H1 (cell line): ENCODE results near the gene TRIM38. TPM values are rescaled to one million over a fixed set of nuclear protein-coding genes. Genes with fewer than 3 reads are reported as not detected.

ENCODE experiments used
- CTCF ChIA-PET: fragments of 300-600 bp; sonication (Branson Sonifier 250); formaldehyde crosslinking; loops from one replicate; lab custom pipeline; 2021; ENCODE audit not compliant: partially characterized antibody; lab: Charles Lee
- POLR2A ChIA-PET: fragments of 300-600 bp; sonication (Branson Sonifier 250); formaldehyde crosslinking; loops from one replicate; lab custom pipeline; 2021; ENCODE audit warnings: inconsistent platforms; ENCODE audit not compliant: partially characterized antibody; lab: Charles Lee
- DNase-seq, 2 experiments: peaks; one replicate each; pipeline versions ENCODE4 v3.0.0 to v3.0.0-alpha.2; 2010 to 2022; ENCODE audit warnings: low spot score in 2 of 2, low read depth in 1 of 2, mixed read lengths in 1 of 2
- FAIRE-seq: peaks from 2 replicates; lab custom pipeline; 2011; peaks lifted over from hg19 to GRCh38; lab: Jason Lieb, UNC
- H2AFZ ChIP-seq: 2 replicates; pipeline ENCODE4 v1.8.1; 2012; ENCODE audit warnings: low read length, inconsistent platforms
- H2AK5ac ChIP-seq: 2 replicates; pipeline ENCODE4 v1.6.1; 2013; ENCODE audit warnings: low read depth, low read length
- H2BK120ac ChIP-seq: replicated peaks from 2 replicates; pipeline ENCODE3; 2013; ENCODE audit warnings: low read depth, low read length, inconsistent platforms
- H2BK12ac ChIP-seq: 2 replicates; pipeline ENCODE4 v1.6.1; 2013; ENCODE audit warnings: low read depth, low read length
- H2BK15ac ChIP-seq: 2 replicates; pipeline ENCODE4 v1.6.1; 2013; ENCODE audit warnings: low read length
- H2BK20ac ChIP-seq: 2 replicates; pipeline ENCODE4 v1.6.1; 2013; ENCODE audit warnings: low read length
- H2BK5ac ChIP-seq: 2 replicates; pipeline ENCODE4 v1.6.1; 2013; ENCODE audit warnings: low read depth, low read length
- H3K14ac ChIP-seq: 2 replicates; pipeline ENCODE4 v1.6.1; 2013; ENCODE audit warnings: inconsistent platforms; ENCODE audit not compliant: insufficient read length
- H3K18ac ChIP-seq: 2 replicates; pipeline ENCODE4 v1.6.1; 2013; ENCODE audit warnings: low read length; ENCODE audit errors: extremely low read depth
- H3K23ac ChIP-seq: 2 replicates; pipeline ENCODE4 v1.6.1; 2013; ENCODE audit warnings: inconsistent platforms; ENCODE audit not compliant: insufficient read length
- H3K23me2 ChIP-seq: 2 replicates; pipeline ENCODE4 v1.6.1; 2013; ENCODE audit warnings: low read depth, low read length
- H3K27ac ChIP-seq: 2 replicates; pipeline ENCODE4 v1.6.1; 2011; ENCODE audit warnings: low read depth, low read length, inconsistent platforms
- H3K27me3 ChIP-seq, 4 experiments: replicated peaks in 1 of 4; 1 replicate in 1 of 4; 2 replicates in 3 of 4; pipeline versions ENCODE4 v1.6.1 to v1.8.1; 2011 to 2013; ENCODE audit warnings: low read length in 3 of 4, mild to moderate bottlenecking in 3 of 4, inconsistent platforms in 2 of 4, mixed read lengths in 2 of 4, moderate library complexity in 1 of 4; ENCODE audit not compliant: control insufficient read depth in 3 of 4, insufficient read depth in 3 of 4; ENCODE audit errors: extremely low read depth in 1 of 4
- H3K36me3 ChIP-seq, 4 experiments: 2 replicates each; pipeline versions ENCODE4 v1.6.1 to v1.8.1; 2011 to 2013; ENCODE audit warnings: mild to moderate bottlenecking in 4 of 4, low read length in 3 of 4, moderate library complexity in 2 of 4, control low read depth in 1 of 4, inconsistent platforms in 1 of 4; ENCODE audit not compliant: insufficient read depth in 4 of 4, control insufficient read depth in 2 of 4
- H3K4ac ChIP-seq: replicated peaks from 2 replicates; pipeline ENCODE3; 2013; ENCODE audit warnings: low read length, low read depth, mixed read lengths, inconsistent platforms; ENCODE audit not compliant: insufficient read length
- H3K4me1 ChIP-seq, 4 experiments: replicated peaks in 1 of 4; 1 replicate in 1 of 4; 2 replicates in 3 of 4; pipeline versions ENCODE4 v1.6.1 to v1.8.1; 2011 to 2013; ENCODE audit warnings: low read length in 3 of 4, inconsistent platforms in 2 of 4, mixed read lengths in 1 of 4; ENCODE audit not compliant: insufficient read depth in 4 of 4, control insufficient read depth in 3 of 4
- H3K4me2 ChIP-seq, 2 experiments: 2 replicates each; pipeline versions ENCODE4 v1.6.1 to v1.8.1; 2011 to 2013; ENCODE audit warnings: low read depth in 2 of 2, low read length in 2 of 2, control low read depth in 1 of 2, inconsistent platforms in 1 of 2, mild to moderate bottlenecking in 1 of 2; ENCODE audit not compliant: insufficient read depth in 1 of 2
- H3K4me3 ChIP-seq, 4 experiments: fragments of 200-600, 300-600 bp in 1 of 4; sonication (generic), shearing (Covaris generic), sonication (Bioruptor Twin) in 1 of 4; 2 replicates each; pipeline versions ENCODE4 v1.5.1 to v1.8.1; 2011 to 2016; ENCODE audit warnings: low read length in 4 of 4, low read depth in 3 of 4, control low read depth in 2 of 4, inconsistent platforms in 2 of 4, mild to moderate bottlenecking in 2 of 4, mixed read lengths in 1 of 4, moderate library complexity in 1 of 4; ENCODE audit not compliant: insufficient read depth in 2 of 4; ENCODE audit errors: extremely low read depth in 1 of 4
- H3K56ac ChIP-seq: replicated peaks from 2 replicates; pipeline ENCODE3; 2013; ENCODE audit warnings: low read depth, mild to moderate bottlenecking, mixed read lengths, low read length, inconsistent platforms; ENCODE audit not compliant: insufficient read length
- H3K79me1 ChIP-seq: 2 replicates; pipeline ENCODE4 v1.6.1; 2013; ENCODE audit warnings: low read depth, low read length, control low read depth
- H3K79me2 ChIP-seq, 2 experiments: 2 replicates each; pipeline versions ENCODE4 v1.6.1 to v1.8.1; 2012 to 2013; ENCODE audit warnings: low read length in 2 of 2, mild to moderate bottlenecking in 2 of 2, inconsistent platforms in 1 of 2; ENCODE audit not compliant: insufficient read depth in 2 of 2, control insufficient read depth in 1 of 2
- H3K9ac ChIP-seq, 4 experiments: replicated peaks in 1 of 4; 1 replicate in 1 of 4; 2 replicates in 3 of 4; pipeline versions ENCODE4 v1.6.1 to v1.8.1; 2011 to 2013; ENCODE audit warnings: low read depth in 3 of 4, low read length in 3 of 4, control low read depth in 2 of 4, mild to moderate bottlenecking in 2 of 4, moderate library complexity in 2 of 4, inconsistent platforms in 1 of 4; ENCODE audit errors: extremely low read depth in 1 of 4
- H3K9me3 ChIP-seq, 2 experiments: 2 replicates each; pipeline versions ENCODE4 v1.6.1 to v1.8.1; 2012 to 2013; ENCODE audit warnings: mild to moderate bottlenecking in 2 of 2, moderate library complexity in 2 of 2, control low read depth in 1 of 2, inconsistent platforms in 1 of 2, low read depth in 1 of 2, low read length in 1 of 2, mixed read lengths in 1 of 2; ENCODE audit not compliant: insufficient read depth in 2 of 2
- H4K20me1 ChIP-seq, 2 experiments: replicated peaks in 1 of 2; 2 replicates each; pipeline versions ENCODE3 to v1.8.1; 2011 to 2013; ENCODE audit warnings: inconsistent platforms in 2 of 2, low read length in 2 of 2, mild to moderate bottlenecking in 1 of 2; ENCODE audit not compliant: insufficient read depth in 2 of 2, control insufficient read depth in 1 of 2
- H4K5ac ChIP-seq: 2 replicates; pipeline ENCODE4 v1.6.1; 2013; ENCODE audit warnings: low read length, low read depth, mixed read lengths, inconsistent platforms; ENCODE audit not compliant: insufficient read length
- H4K8ac ChIP-seq: 2 replicates; pipeline ENCODE4 v1.8.0; 2013; ENCODE audit warnings: mild to moderate bottlenecking, moderate library complexity, low read length, inconsistent platforms; ENCODE audit not compliant: insufficient read depth; ENCODE audit errors: extremely low read depth
- H4K91ac ChIP-seq: replicated peaks from 2 replicates; pipeline ENCODE3; 2013; ENCODE audit warnings: low read length, mixed read lengths, inconsistent platforms; ENCODE audit not compliant: insufficient read length
- ATF3 ChIP-seq: IDR thresholded peaks from 2 replicates; pipeline ENCODE4 v1.6.1; 2011; ENCODE audit warnings: low read depth, mild to moderate bottlenecking, low read length; ENCODE audit not compliant: insufficient read depth
- CHD1 ChIP-seq: IDR thresholded peaks from 2 replicates; pipeline ENCODE4 v1.6.1; 2012; ENCODE audit warnings: low read depth, low read length, improper control_type of control experiment
- JUN ChIP-seq: IDR thresholded peaks from 2 replicates; pipeline ENCODE4 v1.6.1; 2011; ENCODE audit warnings: low read depth, mild to moderate bottlenecking, improper control_type of control experiment, low read length
- POU5F1 ChIP-seq: IDR thresholded peaks from 2 replicates; pipeline ENCODE4 v1.6.1; 2011; ENCODE audit warnings: low read depth, mild to moderate bottlenecking, low read length, moderate library complexity
- SRF ChIP-seq: IDR thresholded peaks from 2 replicates; pipeline ENCODE4 v1.6.1; 2011; ENCODE audit warnings: mild to moderate bottlenecking, low read depth, low read length, moderate library complexity
- USF2 ChIP-seq: IDR thresholded peaks from 2 replicates; pipeline ENCODE4 v1.6.1; 2011; ENCODE audit warnings: low read length, improper control_type of control experiment
- WGBS, 2 experiments: shearing (Covaris generic) in 1 of 2; methylation state at CpG; one replicate each; pipeline versions ENCODE4 v1.1.6 to v1.1.7; 2013 to 2015; ENCODE audit warnings: low lambda C conversion rate in 2 of 2, mixed read lengths in 2 of 2, inconsistent platforms in 1 of 2, low coverage in 1 of 2, missing lambda C conversion rate in 1 of 2; ENCODE audit not compliant: insufficient replicate concordance in 2 of 2, insufficient coverage in 1 of 2, insufficient read length in 1 of 2; ENCODE audit errors: extremely low coverage in 1 of 2, missing lambda C conversion rate in 1 of 2; 5-methylcytosine and 5-hydroxymethylcytosine counted together
- polyA plus RNA-seq, 7 experiments: library from polyadenylated mRNA; depleted of rRNA in 3 of 7; stranded (reverse) in 5 of 7; unstranded in 2 of 7; fragments of >200 nt in 5 of 7; fragments of 200-250 nt in 2 of 7; gene quantifications; 1 replicate in 5 of 7; 2 replicates in 1 of 7; 4 replicates in 1 of 7; pipeline versions ENCODE4 v1.2.1 to v1.2.3, GENCODE V29; 2011 to 2013; ENCODE audit warnings: missing spikeins in 2 of 7, mixed read lengths in 2 of 7
- total RNA-seq: library from RNA; stranded (reverse); fragmentation: NEBNext Ultra II Directional; extraction: Animal tissue kit (Norgen Biotek cat#: 25700); gene quantifications from 2 replicates; pipeline ENCODE4 v1.2.1, GENCODE V29; 2021

TRIM38 gene
- total and polyA plus RNA-seq, 2 of the 8 experiments (the other 6 are each of a cell fraction or from before 2014, with no cell fraction given): 0.43 to 0.56 TPM

DNA sequence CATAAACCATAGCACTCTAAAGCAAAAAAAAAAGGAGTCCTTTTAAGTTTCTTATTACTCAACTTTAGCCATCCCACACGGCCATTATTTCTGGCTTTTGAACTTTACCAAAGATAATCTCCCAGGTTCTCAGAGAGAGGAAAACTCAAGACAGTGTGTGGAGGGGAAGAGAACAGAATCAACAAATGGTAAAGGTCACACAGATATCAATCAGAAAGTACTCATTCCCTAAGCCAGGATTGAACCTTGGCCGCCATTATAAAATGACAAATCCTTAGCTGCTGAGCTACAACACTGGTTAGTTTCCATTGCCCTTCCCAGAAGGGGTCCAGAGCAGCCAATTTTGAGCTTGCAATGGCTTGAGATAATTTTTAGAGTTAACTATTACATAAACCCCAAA is 10.1 kb upstream of the TRIM38 start:
- DNase-seq (no peak), FAIRE-seq (no peak)
- WGBS, 2 experiments: 95% methylated on average over 2 of the region's 2 CpGs; no CpG with 5 or more reads in 1 of the 2 experiments
- no peaks in the 10 kb centered on the region for H3K27me3 ChIP-seq
- H2AFZ ChIP-seq: no peak overlapping the region
- no peak overlapping the region for H2BK5ac ChIP-seq
- H3K23me2 ChIP-seq: no peaks in the 10 kb centered on the region
- H4K5ac ChIP-seq: no peak overlapping the region
- H3K9ac ChIP-seq: no peak overlapping the region
- ChIA-PET CTCF (no interaction called here), POLR2A (interaction anchor here (0.9 kb wide), 1 partner anchor 9 kb away, joined by 4 read pairs; no protein-coding TSS in a partner anchor)
- no peak overlapping the region for H2BK20ac ChIP-seq
- no peaks in the 10 kb centered on the region for H3K4me1 ChIP-seq
- no peak overlapping the region for H3K56ac ChIP-seq
- no peak overlapping the region for H3K4ac ChIP-seq
- no peak overlapping the region for H3K4me3 ChIP-seq
- no peak overlapping the region for H4K91ac ChIP-seq
- H3K36me3 ChIP-seq: no peaks in the 10 kb centered on the region
- no peak overlapping the region for H3K23ac ChIP-seq
- no peaks in the 10 kb centered on the region for H3K79me1 ChIP-seq
- no peak overlapping the region for H3K14ac ChIP-seq
- H2AK5ac ChIP-seq: no peak overlapping the region
- no peak overlapping the region for H4K8ac ChIP-seq
- no peak overlapping the region for H3K27ac ChIP-seq
- H3K4me2 ChIP-seq: no peak overlapping the region
- H2BK120ac ChIP-seq: no peak overlapping the region
- TF ChIP-seq JUN (no peak), ATF3 (no peak), SRF (no peak), USF2 (no peak), CHD1 (no peak), POU5F1 (no peak)
- no peaks in the 10 kb centered on the region for H3K9me3 ChIP-seq
- no peak overlapping the region for H2BK15ac ChIP-seq
- no peaks in the 10 kb centered on the region for H3K79me2 ChIP-seq
- no peak overlapping the region for H3K18ac ChIP-seq
- H4K20me1 ChIP-seq: no peaks in the 10 kb centered on the region
- H2BK12ac ChIP-seq: no peak overlapping the region
